PFSK-1 (cell line): Measurements from ENCODE around the gene PVR.

ENCODE experiments used
- POLR2AphosphoS5 ChIP-seq: IDR thresholded peaks from 2 replicates; pipeline ENCODE4 v1.6.1; 2012; ENCODE audit warnings: low read depth, mild to moderate bottlenecking, control low read depth, low read length, moderate library complexity
- REST ChIP-seq, 2 experiments: IDR thresholded peaks; 2 replicates each; pipeline versions ENCODE4 v1.6.1 to v1.8.0; 2011 to 2012; ENCODE audit warnings: low read depth in 2 of 2, low read length in 2 of 2, control low read depth in 1 of 2, inconsistent platforms in 1 of 2, mild to moderate bottlenecking in 1 of 2, moderate library complexity in 1 of 2; ENCODE audit not compliant: insufficient read depth in 1 of 2

GRCh38 chr19:44603201-44603945 lies 40.3 kb upstream of the PVR start:
- no peak for TF ChIP-seq POLR2AphosphoS5
- TF ChIP-seq REST (IDR thresholded peaks at IDR 0.05; ENCODE audit: insufficient read depth in 1 of 2, low read depth in 2 of 2, low read length in 2 of 2) = no peak
